ENCODE data around the gene VDAC2.

- TF ChIP-seq POLR2A (IDR thresholded peaks at IDR 0.05) (no peak), POLR2AphosphoS5 (IDR thresholded peaks at IDR 0.05) (no peak), CTCF (IDR thresholded peaks at IDR 0.05) (no peak)
These were observed 34.1 kb downstream of the VDAC2 start for GRCh38 chr10:75244487-75245353.
